GM12878 (cell line): ENCODE measurements around the gene WNK2.

Experiments used
- BACH1 ChIP-seq: fragments of 450-650 bp; IDR thresholded peaks from 2 replicates; pipeline ENCODE4 v1.6.1; 2017; ENCODE audit warnings: mild to moderate bottlenecking, borderline replicate concordance
- CBFB ChIP-seq: IDR thresholded peaks from 2 replicates; pipeline ENCODE4 v1.6.1; 2016; ENCODE audit warnings: antibody characterized with exemption, low read depth
- IKZF1 ChIP-seq: fragments of 450-650 bp; conservative IDR thresholded peaks from 2 replicates; pipeline ENCODE4 v1.6.1; 2017; ENCODE audit warnings: antibody characterized with exemption, mild to moderate bottlenecking
- IRF4 ChIP-seq: IDR thresholded peaks from 2 replicates; pipeline ENCODE4 v1.6.1; 2011; ENCODE audit warnings: low read depth, low read length
- POLR2A ChIP-seq: IDR thresholded peaks from 2 replicates; pipeline ENCODE4 v1.6.1; 2011; ENCODE audit warnings: low read depth, mild to moderate bottlenecking, low read length
- RAD21 ChIP-seq: IDR thresholded peaks from 2 replicates; pipeline ENCODE4 v1.6.1; 2011; ENCODE audit warnings: mild to moderate bottlenecking, low read depth, low read length, moderate library complexity; ENCODE audit not compliant: insufficient read depth
- SP1 ChIP-seq: IDR thresholded peaks from one replicate; pipeline ENCODE4 v1.6.1; 2011; ENCODE audit warnings: low read depth, low read length
- TF ChIP-seq, protein P1 (sequence below): fragments of 450-650 bp; IDR thresholded peaks from 2 replicates; pipeline ENCODE4 v1.6.1; 2017; ENCODE audit warnings: mild to moderate bottlenecking, low read depth, inconsistent platforms; ENCODE audit not compliant: poor library complexity, severe bottlenecking
- TF ChIP-seq, protein P2 (sequence below): IDR thresholded peaks from 2 replicates; pipeline ENCODE4 v1.6.1; 2012; ENCODE audit warnings: low read depth, low read length, improper control_type of control experiment
- TF ChIP-seq, protein P3 (sequence below): fragments of 450-650 bp; IDR thresholded peaks from 2 replicates; pipeline ENCODE4 v1.6.1; 2014; ENCODE audit warnings: mild to moderate bottlenecking
- TF ChIP-seq, protein P4 (sequence below), 3 experiments: IDR thresholded peaks in 2 of 3; conservative IDR thresholded peaks in 1 of 3; 2 replicates each; pipeline ENCODE4 v1.5.1; 2011; ENCODE audit warnings: low read depth in 3 of 3, low read length in 3 of 3, mild to moderate bottlenecking in 3 of 3, control low read depth in 2 of 3, moderate library complexity in 2 of 3, inconsistent platforms in 1 of 3, mixed read lengths in 1 of 3; ENCODE audit not compliant: control insufficient read depth in 2 of 3, insufficient read depth in 1 of 3; ENCODE audit errors: extremely low read depth in 1 of 3
- TF ChIP-seq, protein P5 (sequence below): IDR thresholded peaks from 2 replicates; pipeline ENCODE4 v1.6.1; 2012; ENCODE audit warnings: mild to moderate bottlenecking, low read depth, low read length

DNA sequence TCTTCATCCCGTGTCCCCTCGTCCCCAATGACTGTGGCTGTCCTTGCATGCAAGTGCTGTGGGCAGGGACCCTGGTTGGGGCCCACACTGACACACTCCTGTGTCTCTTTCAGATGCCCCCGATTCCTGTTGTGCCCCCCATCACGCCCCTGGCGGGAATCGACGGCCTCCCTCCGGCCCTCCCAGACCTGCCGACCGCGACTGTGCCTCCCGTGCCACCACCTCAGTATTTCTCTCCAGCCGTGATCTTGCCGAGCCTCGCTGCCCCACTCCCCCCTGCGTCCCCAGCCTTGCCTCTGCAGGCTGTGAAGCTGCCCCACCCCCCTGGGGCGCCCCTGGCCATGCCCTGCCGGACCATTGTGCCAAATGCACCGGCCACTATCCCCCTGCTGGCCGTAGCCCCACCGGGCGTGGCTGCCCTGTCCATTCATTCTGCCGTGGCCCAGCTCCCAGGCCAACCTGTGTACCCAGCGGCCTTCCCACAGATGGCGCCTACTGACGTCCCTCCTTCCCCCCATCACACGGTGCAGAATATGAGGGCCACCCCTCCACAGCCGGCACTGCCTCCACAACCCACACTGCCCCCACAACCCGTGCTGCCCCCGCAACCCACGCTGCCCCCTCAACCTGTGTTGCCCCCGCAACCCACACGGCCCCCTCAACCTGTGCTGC is 75.0 kb downstream of the WNK2 start:
- TF ChIP-seq, protein P1, sequence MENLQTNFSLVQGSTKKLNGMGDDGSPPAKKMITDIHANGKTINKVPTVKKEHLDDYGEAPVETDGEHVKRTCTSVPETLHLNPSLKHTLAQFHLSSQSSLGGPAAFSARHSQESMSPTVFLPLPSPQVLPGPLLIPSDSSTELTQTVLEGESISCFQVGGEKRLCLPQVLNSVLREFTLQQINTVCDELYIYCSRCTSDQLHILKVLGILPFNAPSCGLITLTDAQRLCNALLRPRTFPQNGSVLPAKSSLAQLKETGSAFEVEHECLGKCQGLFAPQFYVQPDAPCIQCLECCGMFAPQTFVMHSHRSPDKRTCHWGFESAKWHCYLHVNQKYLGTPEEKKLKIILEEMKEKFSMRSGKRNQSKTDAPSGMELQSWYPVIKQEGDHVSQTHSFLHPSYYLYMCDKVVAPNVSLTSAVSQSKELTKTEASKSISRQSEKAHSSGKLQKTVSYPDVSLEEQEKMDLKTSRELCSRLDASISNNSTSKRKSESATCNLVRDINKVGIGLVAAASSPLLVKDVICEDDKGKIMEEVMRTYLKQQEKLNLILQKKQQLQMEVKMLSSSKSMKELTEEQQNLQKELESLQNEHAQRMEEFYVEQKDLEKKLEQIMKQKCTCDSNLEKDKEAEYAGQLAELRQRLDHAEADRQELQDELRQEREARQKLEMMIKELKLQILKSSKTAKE: no peak
- TF ChIP-seq, protein P2, sequence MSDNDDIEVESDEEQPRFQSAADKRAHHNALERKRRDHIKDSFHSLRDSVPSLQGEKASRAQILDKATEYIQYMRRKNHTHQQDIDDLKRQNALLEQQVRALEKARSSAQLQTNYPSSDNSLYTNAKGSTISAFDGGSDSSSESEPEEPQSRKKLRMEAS: no peak
- TF ChIP-seq, protein P3, sequence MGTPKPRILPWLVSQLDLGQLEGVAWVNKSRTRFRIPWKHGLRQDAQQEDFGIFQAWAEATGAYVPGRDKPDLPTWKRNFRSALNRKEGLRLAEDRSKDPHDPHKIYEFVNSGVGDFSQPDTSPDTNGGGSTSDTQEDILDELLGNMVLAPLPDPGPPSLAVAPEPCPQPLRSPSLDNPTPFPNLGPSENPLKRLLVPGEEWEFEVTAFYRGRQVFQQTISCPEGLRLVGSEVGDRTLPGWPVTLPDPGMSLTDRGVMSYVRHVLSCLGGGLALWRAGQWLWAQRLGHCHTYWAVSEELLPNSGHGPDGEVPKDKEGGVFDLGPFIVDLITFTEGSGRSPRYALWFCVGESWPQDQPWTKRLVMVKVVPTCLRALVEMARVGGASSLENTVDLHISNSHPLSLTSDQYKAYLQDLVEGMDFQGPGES: no peak
- TF ChIP-seq CBFB (no peak), SP1 (no peak), POLR2A (no peak), BACH1 (no peak), IRF4 (no peak), RAD21 (no peak), IKZF1 (no peak)
- TF ChIP-seq, protein P4, sequence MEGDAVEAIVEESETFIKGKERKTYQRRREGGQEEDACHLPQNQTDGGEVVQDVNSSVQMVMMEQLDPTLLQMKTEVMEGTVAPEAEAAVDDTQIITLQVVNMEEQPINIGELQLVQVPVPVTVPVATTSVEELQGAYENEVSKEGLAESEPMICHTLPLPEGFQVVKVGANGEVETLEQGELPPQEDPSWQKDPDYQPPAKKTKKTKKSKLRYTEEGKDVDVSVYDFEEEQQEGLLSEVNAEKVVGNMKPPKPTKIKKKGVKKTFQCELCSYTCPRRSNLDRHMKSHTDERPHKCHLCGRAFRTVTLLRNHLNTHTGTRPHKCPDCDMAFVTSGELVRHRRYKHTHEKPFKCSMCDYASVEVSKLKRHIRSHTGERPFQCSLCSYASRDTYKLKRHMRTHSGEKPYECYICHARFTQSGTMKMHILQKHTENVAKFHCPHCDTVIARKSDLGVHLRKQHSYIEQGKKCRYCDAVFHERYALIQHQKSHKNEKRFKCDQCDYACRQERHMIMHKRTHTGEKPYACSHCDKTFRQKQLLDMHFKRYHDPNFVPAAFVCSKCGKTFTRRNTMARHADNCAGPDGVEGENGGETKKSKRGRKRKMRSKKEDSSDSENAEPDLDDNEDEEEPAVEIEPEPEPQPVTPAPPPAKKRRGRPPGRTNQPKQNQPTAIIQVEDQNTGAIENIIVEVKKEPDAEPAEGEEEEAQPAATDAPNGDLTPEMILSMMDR (IDR thresholded peaks at IDR 0.05 in 2 of 3, conservative IDR thresholded peaks at IDR 0.05 in 1 of 3; ENCODE audit: control insufficient read depth in 2 of 3, extremely low read depth in 1 of 3, insufficient read depth in 1 of 3, low read depth in 3 of 3, low read length in 3 of 3): no peak
- TF ChIP-seq, protein P5, sequence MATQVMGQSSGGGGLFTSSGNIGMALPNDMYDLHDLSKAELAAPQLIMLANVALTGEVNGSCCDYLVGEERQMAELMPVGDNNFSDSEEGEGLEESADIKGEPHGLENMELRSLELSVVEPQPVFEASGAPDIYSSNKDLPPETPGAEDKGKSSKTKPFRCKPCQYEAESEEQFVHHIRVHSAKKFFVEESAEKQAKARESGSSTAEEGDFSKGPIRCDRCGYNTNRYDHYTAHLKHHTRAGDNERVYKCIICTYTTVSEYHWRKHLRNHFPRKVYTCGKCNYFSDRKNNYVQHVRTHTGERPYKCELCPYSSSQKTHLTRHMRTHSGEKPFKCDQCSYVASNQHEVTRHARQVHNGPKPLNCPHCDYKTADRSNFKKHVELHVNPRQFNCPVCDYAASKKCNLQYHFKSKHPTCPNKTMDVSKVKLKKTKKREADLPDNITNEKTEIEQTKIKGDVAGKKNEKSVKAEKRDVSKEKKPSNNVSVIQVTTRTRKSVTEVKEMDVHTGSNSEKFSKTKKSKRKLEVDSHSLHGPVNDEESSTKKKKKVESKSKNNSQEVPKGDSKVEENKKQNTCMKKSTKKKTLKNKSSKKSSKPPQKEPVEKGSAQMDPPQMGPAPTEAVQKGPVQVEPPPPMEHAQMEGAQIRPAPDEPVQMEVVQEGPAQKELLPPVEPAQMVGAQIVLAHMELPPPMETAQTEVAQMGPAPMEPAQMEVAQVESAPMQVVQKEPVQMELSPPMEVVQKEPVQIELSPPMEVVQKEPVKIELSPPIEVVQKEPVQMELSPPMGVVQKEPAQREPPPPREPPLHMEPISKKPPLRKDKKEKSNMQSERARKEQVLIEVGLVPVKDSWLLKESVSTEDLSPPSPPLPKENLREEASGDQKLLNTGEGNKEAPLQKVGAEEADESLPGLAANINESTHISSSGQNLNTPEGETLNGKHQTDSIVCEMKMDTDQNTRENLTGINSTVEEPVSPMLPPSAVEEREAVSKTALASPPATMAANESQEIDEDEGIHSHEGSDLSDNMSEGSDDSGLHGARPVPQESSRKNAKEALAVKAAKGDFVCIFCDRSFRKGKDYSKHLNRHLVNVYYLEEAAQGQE: no peak
